Transverse colon (tissue), 4 donors: ENCODE results near the gene MED25.

Experiments used
- POLR2A ChIP-seq: fragments of 450-650 bp; IDR thresholded peaks from one replicate; pipeline ENCODE4 v1.6.1; 2016; ENCODE audit warnings: antibody characterized with exemption, mild to moderate bottlenecking, moderate library complexity
- POLR2AphosphoS5 ChIP-seq, 3 donors: sonication (generic); formaldehyde crosslinking; IDR thresholded peaks; one replicate each; pipeline ENCODE4 v1.6.1; 2016; ENCODE audit warnings: antibody characterized with exemption in 3 of 3
- TF ChIP-seq, protein P1 (sequence below), 5 experiments: fragments of 200-600 bp in 3 of 5; fragments of 450-650 bp in 2 of 5; sonication (generic) in 3 of 5; IDR thresholded peaks; 1 replicate in 2 of 5; 2 replicates in 3 of 5; pipeline ENCODE4 v1.5.1; 2016 to 2017; ENCODE audit warnings: antibody characterized with exemption in 5 of 5, inconsistent platforms in 3 of 5, mild to moderate bottlenecking in 2 of 5, moderate library complexity in 1 of 5

DNA sequence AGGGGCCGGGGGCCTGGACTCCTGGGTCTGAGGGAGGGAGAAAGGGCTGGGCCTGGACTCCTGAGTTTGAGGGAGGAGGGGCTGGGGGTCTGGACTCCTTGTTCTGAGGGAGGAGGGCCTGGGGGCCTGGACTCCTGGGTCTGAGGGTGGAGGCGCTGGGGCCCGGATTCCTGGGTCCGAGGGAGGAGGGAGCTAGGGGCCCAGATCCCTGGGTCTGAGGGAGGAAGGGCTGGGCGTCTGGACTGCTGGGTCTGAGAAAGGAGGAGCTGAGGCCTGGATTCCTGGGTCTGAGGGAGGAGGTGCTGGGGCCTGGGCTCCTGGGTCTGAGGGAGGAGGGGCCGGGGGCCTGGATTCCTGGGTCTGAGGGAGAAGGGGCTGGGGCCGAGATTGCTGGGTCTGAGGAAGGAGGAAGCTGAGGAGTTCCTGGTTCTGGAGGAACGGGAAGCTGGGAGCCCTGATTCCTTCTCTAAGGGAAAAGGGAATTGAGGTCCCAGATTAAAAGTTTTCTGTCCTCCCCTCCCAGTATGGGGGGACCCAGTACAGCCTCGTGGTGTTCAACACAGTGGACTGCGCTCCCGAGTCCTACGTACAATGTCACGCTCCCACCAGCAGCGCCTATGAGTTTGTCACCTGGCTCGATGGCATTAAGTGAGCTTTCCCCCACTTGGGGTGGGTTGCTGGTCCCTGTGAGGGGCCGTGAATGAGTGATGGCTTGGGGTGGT lies 721 bp downstream of the MED25 start:
- TF ChIP-seq POLR2A: no peak
- no peak for TF ChIP-seq POLR2AphosphoS5 (IDR thresholded peaks at IDR 0.05)
- TF ChIP-seq, protein P1, sequence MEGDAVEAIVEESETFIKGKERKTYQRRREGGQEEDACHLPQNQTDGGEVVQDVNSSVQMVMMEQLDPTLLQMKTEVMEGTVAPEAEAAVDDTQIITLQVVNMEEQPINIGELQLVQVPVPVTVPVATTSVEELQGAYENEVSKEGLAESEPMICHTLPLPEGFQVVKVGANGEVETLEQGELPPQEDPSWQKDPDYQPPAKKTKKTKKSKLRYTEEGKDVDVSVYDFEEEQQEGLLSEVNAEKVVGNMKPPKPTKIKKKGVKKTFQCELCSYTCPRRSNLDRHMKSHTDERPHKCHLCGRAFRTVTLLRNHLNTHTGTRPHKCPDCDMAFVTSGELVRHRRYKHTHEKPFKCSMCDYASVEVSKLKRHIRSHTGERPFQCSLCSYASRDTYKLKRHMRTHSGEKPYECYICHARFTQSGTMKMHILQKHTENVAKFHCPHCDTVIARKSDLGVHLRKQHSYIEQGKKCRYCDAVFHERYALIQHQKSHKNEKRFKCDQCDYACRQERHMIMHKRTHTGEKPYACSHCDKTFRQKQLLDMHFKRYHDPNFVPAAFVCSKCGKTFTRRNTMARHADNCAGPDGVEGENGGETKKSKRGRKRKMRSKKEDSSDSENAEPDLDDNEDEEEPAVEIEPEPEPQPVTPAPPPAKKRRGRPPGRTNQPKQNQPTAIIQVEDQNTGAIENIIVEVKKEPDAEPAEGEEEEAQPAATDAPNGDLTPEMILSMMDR (IDR thresholded peaks at IDR 0.05): no peak
